Measurements from ENCODE around the gene PACRG.

Gene PACRG

GRCh38 chr6:163324688-163325389 is 597.1 kb downstream of the PACRG start:
- peak; percentile 75 for DNase-seq

GRCh38 chr6:163325390-163325784 is 597.6 kb downstream of the PACRG start:
- DNase-seq: no peak

DNA sequence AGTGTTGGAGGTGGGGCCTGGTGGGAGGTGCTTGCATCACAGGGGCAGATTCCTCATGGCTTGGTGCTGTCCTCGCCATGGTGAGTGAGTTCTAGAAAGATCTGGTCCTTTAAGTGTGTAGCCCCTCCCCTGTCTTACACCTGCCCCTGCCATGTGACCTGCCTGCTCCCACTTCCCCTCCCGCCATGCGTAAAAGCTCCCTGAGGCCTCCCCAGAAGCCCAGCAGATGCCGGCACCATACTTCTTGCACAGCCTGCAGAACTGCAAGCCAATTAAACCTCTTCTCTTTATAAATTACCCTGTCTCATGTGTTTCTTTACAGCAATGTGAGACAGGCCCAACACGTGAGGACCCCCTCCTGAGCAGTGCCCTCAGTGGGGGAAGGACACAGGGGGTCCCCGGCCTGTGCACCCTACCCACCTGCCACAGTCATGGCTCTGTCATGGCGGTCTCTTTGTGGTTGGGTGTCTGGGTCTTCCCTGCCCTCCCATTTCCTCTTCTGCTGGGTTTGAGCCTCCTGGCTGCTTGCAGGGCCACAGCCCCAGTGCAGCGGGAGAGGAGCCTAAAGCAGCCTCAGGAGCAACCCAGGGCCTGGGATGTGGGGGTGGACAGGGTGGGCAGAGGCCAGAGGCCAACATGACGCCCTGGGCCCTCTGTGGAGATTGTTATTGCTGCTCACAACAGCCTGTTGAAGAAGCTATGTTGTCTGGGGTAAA is 599.5 kb downstream of the PACRG start:
- DNase-seq: no peak

- no peak for DNase-seq
Measured at GRCh38 chr6:163327921-163328320, 600.1 kb downstream of the PACRG start.

- DNase-seq: no peak
Measured at GRCh38 chr6:163328411-163328810, 600.6 kb downstream of the PACRG start.

GRCh38 chr6:163329991-163330390 is 602.2 kb downstream of the PACRG start:
- no peak for DNase-seq

GRCh38 chr6:163331245-163331644 is 603.5 kb downstream of the PACRG start:
- no peak for DNase-seq

- DNase-seq: no peak
Measured at GRCh38 chr6:163332575-163332974, 604.8 kb downstream of the PACRG start.

DNA sequence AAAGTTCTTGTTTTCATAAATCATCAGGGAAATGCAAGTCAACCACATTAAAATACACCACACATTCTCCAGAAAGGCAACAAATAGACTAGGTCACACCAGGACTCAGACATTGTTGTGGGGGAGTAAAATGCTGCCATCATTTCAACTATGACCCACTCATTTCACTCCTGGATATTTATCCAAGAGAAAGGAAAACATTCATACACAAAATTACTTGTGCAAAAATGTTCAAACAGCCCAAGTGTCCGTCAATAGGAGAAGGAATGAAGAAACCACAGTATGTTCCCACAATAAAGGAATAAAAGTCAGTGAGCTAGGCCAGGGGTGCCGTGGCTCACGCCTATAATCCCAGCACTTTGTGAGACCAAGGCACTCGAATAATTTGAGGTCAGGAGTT is 605.3 kb downstream of the PACRG start:
- DNase-seq: no peak

GRCh38 chr6:163333701-163334663 is 606.2 kb downstream of the PACRG start:
- DNase-seq: no peak

DNA sequence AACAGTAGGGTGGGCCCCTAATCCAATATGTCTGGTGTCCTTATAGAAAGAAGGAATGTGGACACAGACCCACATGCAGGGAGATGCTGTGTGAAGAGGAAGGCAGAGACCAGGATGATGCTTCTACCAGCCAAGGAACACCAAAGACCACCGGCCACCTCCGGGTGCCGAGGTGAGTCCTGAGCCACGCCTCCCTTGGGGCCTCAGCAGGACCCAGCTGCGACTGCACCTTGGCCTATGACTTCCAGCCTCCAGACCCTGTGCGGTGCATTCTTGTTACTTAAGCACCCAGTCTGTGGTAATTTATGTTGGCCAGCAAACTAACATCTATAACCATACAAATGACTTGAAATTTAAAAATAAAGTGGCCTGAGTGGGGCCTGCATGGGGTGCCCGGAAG is 607.3 kb downstream of the PACRG start:
- DNase-seq: no peak

GRCh38 chr6:163335671-163336545 is 608.1 kb downstream of the PACRG start:
- no peak for DNase-seq

- no peak for DNase-seq
Measured at GRCh38 chr6:163336961-163337360, 609.2 kb downstream of the PACRG start.

DNA sequence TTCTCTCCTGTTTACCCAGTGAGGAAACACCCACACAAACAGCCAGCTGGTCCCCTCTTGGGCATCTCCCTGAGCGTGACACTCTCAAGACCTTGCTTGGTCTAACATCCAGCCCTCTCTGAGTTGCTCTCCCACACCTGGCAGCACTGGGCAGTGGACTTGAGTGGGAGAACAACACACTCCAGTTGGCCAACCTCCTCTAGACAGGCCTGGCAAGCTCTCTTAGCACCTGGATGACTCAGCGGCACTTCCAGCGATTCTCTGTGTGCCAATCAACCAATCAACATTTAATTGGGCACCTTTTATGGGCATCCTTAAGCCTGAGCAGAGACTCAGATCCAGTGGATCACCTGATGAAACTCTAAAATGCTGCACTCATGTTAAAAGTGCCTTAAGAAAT is 610.2 kb downstream of the PACRG start:
- no peak for DNase-seq

- peak; percentile 78 for DNase-seq
Measured at GRCh38 chr6:163338671-163339405, 611.1 kb downstream of the PACRG start.

DNA sequence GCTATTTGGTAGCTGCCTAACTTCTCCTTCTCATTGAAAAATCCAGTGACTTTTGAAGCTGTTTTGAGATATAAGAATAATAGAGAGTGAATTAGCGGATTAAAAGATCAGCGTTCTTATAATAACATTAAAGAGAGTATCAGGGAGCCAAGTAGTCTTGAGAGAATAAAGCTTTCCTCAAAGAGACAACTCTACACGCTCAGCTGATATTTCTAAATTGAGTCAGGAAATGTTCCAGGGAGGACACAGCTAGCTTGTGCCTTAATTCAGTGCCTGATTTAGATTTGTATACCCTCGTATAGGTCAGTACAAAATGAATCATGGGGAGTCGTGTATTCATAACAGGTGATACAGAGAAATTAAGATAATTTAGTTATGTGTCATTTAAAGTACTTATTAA is 611.7 kb downstream of the PACRG start:
- DNase-seq: no peak

- no peak for DNase-seq
Measured at GRCh38 chr6:163340201-163340887, 612.6 kb downstream of the PACRG start.

DNA sequence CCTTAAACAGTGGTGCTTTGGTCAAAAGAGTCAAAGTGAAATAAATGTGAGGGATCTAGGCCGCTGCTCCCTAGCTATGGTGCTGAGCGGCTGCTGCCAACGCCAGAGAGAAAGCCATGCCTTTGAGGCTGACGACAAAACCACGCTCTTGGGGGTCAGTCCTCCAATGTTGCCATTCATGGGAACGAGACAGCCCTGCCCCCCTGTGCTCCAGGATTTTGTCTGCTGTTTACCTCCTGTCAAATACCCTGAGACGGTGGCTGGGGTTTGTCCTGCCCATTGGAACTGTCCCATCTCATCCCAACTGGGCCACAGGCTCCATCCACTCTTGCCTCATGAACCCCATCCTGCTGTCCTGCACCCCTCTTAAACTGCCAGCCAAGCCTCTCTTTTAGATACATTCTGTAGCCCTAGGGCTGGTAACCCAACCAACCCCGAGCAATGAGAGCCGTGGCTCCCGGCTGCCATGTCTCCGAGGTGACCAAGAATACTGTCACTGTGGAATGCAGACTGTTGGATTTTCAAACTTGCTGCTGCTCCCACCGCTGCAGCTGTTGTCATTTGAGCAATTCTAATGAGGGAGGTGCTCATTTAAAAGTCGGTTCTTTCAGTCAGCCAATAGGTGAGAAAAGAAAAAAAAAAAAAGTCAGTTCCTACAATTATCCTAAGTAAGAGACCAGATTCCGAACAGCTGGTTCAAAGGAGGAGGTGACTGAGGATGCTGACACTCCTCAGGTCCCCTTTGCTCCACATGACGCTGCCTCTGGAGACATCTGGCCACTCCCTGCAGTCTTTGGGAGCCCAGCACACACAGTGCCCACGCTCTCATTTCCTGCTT is 613.7 kb downstream of the PACRG start:
- DNase-seq: no peak

DNA sequence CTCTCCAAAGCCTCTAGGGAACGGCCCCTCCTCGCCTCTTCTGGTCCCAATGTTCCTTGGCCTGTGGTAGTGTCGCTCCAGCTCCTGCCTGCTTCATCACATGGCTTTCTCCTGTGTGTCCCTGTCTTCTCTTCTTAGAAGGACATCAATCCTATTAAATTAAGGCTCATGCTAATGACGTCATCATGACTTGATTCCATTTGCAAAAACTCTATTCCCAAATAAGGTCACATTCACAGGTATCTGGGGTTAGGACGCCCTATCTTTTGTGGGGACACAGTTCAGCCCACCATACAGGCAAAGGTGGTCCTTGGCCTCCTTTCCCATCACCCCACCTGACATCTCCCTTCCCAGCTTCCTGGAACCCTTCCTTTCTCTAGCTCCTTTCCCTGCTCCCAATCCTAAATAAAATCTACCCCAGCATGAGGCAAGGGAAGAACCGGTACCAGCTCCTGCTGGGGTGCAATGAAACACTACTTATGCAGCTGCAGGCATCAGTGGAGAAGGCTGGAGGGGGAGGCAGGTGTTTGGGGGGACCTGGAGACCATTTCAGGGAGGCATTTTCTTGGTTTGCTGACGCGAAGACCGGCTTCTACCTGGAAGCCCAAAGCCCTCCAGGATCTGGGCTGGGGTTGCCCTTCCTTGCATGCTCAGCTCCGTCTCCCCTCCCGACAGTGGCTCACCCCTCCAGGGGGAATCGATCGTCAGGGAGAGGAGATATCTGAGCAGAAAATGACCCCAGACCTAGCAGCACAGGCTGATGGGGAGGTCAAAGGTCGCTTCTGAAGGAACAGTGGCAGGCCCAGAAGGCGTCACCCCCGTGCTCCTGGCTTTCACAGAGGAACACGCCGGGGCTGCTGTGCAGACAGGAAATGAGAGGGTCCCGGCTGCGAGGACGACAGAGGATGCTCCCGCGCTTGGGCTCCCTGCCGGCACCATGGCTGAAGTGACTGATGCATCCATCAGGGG is 615.1 kb downstream of the PACRG start:
- no peak for DNase-seq

Data from NCI-H146 (cell line).